ENCODE data around the gene KRTAP5-3.
A peak's percentile ranks its signal among the peaks of the same experiment; 100 is the strongest.
"Not testable (repeated sequence)": the region's sequence is repeated elsewhere in the genome, so short reads cannot be mapped to it uniquely, and the experiment has no call there.

The KRTAP5-3 gene
- 0 reads per million in 2 donors for total RNA-seq

- DNase-seq, result no peak
These were observed at the start of gene KRTAP5-3 for GRCh38 chr11:1608363-1608762. Gene KRTAP5-3 (minus strand): TSS chr11:1608463. CDS start chr11:1608385, 78 bp downstream.

GRCh38 chr11:1656670-1657069 lies 48.4 kb upstream of the KRTAP5-3 start:
- DNase-seq, result no peak

- DNase-seq, result no peak
These were observed 47.8 kb upstream of the KRTAP5-3 start for GRCh38 chr11:1656061-1656441.

GRCh38 chr11:1655168-1656060 lies 47.2 kb upstream of the KRTAP5-3 start:
- no peak for DNase-seq

GRCh38 chr11:1654388-1655167 lies 46.3 kb upstream of the KRTAP5-3 start:
- no peak for DNase-seq

GRCh38 chr11:1653541-1654387 lies 45.5 kb upstream of the KRTAP5-3 start:
- no peak for DNase-seq

GRCh38 chr11:1652771-1653540 lies 44.7 kb upstream of the KRTAP5-3 start:
- peak; percentile 54 for DNase-seq

- no peak for DNase-seq
These were observed 44.1 kb upstream of the KRTAP5-3 start for GRCh38 chr11:1652442-1652770.

- no peak for DNase-seq
These were observed 43.8 kb upstream of the KRTAP5-3 start for GRCh38 chr11:1652026-1652425.

- DNase-seq, result no peak
These were observed 43.2 kb upstream of the KRTAP5-3 start for GRCh38 chr11:1651411-1651980.

GRCh38 chr11:1650918-1651262 lies 42.6 kb upstream of the KRTAP5-3 start:
- no peak for DNase-seq

- no peak for DNase-seq
These were observed 42.0 kb upstream of the KRTAP5-3 start for GRCh38 chr11:1650034-1650917.

GRCh38 chr11:1648653-1649420 lies 40.6 kb upstream of the KRTAP5-3 start:
- no peak for DNase-seq

- DNase-seq, result no peak
These were observed 39.8 kb upstream of the KRTAP5-3 start for GRCh38 chr11:1647901-1648652.

- DNase-seq, result not testable (repeated sequence)
These were observed 38.3 kb upstream of the KRTAP5-3 start for GRCh38 chr11:1646540-1646939.

GRCh38 chr11:1645357-1645821 lies 37.1 kb upstream of the KRTAP5-3 start:
- DNase-seq, result no peak

GRCh38 chr11:1644601-1645356 lies 36.5 kb upstream of the KRTAP5-3 start:
- no peak for DNase-seq

- DNase-seq, result no peak
These were observed 35.0 kb upstream of the KRTAP5-3 start for GRCh38 chr11:1643146-1643690.

Measured in activated gamma-delta T cell (primary cell).